ENCODE results near the gene REL.
"Not testable (repeated sequence)": the region's sequence is repeated elsewhere in the genome, so short reads cannot be mapped to it uniquely, and the experiment has no call there.

The REL gene

DNA sequence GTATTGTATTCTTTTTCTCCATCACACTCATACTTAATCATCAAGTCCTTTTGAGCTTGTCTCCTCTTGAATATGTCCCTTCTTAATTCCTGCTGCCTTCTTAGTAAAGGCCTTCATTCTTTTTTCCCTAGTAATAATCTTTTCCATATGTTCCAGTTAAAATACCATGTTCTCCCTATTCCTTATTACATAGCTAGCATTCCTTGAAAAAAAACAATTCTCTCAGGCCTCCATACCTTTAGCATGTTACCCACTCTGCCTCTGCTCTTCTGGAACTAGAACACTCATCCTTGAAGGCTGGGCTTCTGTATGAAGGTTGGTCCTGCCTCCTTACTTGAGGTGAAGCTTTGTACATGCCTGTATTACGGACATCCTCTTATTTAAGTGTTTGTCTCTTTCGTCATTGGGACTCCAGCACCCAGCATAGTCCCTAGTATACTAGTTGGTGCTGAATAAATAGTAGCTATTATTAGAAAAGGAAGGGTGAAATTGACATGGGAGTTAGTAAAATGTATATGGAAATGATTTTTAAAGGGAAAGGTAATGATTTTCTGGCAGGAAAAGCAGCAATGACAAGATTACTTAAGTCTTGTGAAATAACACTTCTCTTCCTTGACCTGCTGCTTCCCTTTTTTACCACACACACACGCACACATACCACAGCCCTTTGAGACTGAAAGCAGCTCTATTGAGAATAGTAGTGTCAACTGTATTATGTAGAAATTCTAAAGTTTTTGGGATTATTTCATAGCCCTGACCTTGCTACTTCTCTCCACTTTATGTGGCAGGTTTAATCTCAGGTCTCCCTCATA lies 45.6 kb downstream of the REL start:
- DNase-seq (ENCODE audit: low read depth) = no peak

- DNase-seq (ENCODE audit: low read depth) = not testable (repeated sequence)
These were observed 50.7 kb downstream of the REL start for GRCh38 chr2:60932061-60932460.

DNA sequence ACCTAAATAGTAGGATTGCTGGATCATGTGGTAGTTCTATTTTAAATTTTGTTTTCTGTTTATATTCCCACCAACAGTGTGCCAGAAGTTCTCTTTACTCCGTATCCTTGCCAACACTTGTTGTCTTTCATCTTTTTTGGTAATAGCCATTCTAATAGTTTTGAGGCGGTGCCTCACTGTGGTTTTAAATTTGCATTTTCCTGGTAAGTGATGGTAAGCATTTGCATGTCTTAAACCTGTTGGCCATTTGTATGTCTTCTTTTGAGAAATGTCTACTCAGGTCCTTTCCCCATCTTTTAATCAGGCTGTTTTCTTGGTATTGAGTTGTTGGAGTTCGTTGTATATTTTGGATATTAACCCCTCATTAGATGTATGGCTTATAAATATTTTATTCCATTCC lies 51.6 kb downstream of the REL start:
- no peak for DNase-seq (ENCODE audit: low read depth)

DNA sequence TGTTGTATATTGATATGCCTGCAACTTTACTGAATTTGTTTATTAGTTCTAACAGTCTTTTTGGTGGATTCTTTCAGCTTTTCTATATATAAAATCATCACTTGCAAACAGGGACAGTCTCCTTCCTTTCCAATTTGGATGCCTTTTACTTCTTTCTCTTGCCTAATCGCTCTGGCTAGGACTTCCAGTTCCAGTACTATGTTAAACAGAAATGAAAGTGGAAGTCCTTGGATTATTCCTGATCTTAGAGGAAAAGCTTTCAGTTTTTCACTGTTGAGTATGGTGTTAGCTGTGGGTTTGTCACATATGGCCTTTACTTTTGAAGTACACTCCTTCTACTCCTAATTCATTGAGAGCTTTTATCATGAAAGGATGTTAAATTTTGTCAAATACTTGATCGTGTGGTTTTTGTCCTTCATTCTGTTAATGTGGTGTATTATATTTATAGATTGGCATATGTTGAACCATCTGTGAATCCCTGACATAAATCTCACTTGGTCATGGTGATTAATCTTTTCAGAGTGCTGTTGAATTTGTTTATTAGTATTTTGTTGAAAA lies 52.9 kb downstream of the REL start:
- DNase-seq (ENCODE audit: low read depth) = no peak

GRCh38 chr2:60936757-60937156 lies 55.4 kb downstream of the REL start:
- DNase-seq (ENCODE audit: low read depth) = no peak

DNA sequence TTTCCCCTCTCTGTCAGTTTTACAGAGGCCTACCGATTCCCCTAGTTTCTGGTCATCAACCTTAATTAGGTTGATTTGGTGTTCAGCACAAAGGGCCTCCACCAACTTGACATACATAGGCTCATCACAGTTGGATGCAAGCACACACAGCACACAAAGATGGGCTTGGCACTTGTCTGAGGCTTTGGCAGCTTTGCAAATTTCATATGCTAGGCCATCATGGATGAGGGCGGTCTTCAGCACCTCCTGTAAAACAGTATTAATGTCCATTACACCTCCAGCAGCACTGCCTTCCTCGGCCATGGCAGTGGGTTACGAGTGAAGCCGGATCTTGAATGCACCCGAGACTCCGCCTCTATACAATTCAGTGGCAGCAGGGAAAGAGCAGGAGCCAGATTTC lies 56.9 kb downstream of the REL start:
- no peak for DNase-seq (ENCODE audit: low read depth)

GRCh38 chr2:60939622-60940021 lies 58.2 kb downstream of the REL start:
- no peak for DNase-seq (ENCODE audit: low read depth)

- DNase-seq (ENCODE audit: low read depth) = no peak
These were observed 64.0 kb downstream of the REL start for GRCh38 chr2:60945341-60945740.

- no peak for DNase-seq (ENCODE audit: low read depth)
These were observed 65.7 kb downstream of the REL start for GRCh38 chr2:60947056-60947455.

DNA sequence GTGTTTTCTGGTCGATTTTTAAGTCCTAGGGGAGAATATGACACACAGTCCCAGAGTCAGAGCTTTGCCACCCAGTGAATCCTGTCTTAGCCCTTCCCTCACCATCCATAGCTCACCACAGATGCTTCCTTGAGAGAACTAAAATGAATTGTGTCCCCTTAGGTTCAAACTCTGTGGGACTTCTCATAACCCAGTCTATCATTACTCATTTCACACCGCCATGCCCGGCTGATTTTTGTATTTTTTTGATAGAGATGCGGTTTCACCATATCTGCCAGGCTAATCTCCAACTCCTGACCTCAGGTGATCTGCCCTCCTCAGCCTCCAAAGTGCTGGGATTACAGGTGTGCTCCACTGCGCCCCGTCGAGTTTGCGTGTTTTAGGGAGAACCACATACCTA lies 66.8 kb downstream of the REL start:
- DNase-seq (ENCODE audit: low read depth) = no peak

GRCh38 chr2:60948926-60949579 lies 67.7 kb downstream of the REL start:
- no peak for DNase-seq (ENCODE audit: low read depth)

- no peak for DNase-seq (ENCODE audit: low read depth)
These were observed 72.8 kb downstream of the REL start for GRCh38 chr2:60954139-60954538.

DNA sequence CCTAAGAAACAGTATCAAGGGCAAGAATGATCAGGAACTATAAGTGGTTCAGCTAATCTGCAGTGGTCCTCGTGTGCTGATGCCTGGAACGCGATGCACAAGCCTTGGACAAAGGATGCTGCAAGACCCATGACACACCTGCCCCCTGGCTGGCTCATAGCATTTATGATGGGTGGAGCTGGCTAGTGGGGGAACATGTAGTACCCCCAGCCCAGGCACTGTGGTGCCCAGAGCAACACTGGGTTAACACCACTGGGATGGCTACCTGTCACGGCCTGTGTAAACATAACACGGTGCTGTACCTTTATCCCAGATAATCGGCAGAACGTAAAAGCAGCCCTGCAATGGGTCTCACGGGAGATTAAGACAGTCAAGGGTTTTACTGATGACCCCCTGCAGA lies 75.8 kb downstream of the REL start:
- DNase-seq (ENCODE audit: low read depth) = no peak

- no peak for DNase-seq (ENCODE audit: low read depth)
These were observed 76.3 kb downstream of the REL start for GRCh38 chr2:60957643-60958042.

GRCh38 chr2:60958361-60958760 lies 77.0 kb downstream of the REL start:
- no peak for DNase-seq (ENCODE audit: low read depth)

DNA sequence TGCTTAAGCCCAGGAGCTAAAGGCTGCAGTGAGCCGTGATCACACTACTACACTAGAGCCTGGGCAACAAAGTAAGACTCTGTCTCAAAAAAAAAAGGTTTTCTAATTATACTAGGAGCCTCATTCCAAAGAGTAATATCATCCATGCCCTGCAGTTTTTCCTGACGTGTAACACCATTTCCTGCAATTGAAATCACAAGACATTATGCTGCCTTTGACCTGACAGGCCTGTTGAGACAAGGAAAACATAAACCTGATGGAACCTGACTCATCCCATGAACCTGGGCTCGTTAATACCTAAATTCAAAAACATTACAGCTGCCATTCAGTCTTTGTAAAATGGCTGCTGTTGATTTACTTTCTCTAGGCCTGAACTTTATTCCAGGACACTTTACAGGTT lies 77.4 kb downstream of the REL start:
- DNase-seq (ENCODE audit: low read depth) = no peak

- no peak for DNase-seq (ENCODE audit: low read depth)
These were observed 78.1 kb downstream of the REL start for GRCh38 chr2:60959501-60959900.

GRCh38 chr2:60960706-60961105 lies 79.3 kb downstream of the REL start:
- no peak for DNase-seq (ENCODE audit: low read depth)

GRCh38 chr2:60961457-60961856 lies 80.1 kb downstream of the REL start:
- DNase-seq (ENCODE audit: low read depth) = no peak

GRCh38 chr2:60962528-60962927 lies 81.2 kb downstream of the REL start:
- DNase-seq (ENCODE audit: low read depth) = no peak

DNA sequence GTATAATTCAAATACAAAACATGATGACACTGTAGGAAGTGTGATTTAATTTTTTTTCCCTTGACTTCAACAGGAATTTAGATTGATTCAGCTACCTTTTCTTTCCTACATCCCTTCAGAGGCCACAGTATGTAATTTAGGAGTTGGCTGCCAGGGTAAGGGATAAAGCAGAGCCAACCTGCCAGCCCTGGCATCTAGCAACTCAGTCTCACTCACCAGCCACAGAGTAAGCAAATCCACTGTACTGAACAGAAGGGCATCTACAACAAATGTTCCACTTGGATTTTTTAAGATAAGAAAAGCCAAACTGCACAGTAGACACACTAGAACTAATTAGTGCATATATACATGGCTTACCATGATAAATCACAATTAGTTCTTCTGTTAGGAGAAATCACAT lies 81.8 kb downstream of the REL start:
- DNase-seq (ENCODE audit: low read depth) = no peak

GRCh38 chr2:60964651-60965498 lies 83.5 kb downstream of the REL start:
- no peak for DNase-seq (ENCODE audit: low read depth)

GRCh38 chr2:60965499-60965785 lies 84.1 kb downstream of the REL start:
- no peak for DNase-seq (ENCODE audit: low read depth)

All from stimulated activated CD8-positive, alpha-beta memory T cell treated with anti-CD3 and anti-CD28 coated beads, Interleukin-15, amount 100 ng/mL, for 24 hours (primary cell).